GM19463 (cell line): ENCODE measurements around the gene XXYLT1.
A peak's percentile ranks its signal among the peaks of the same experiment; 100 is the strongest.

Experiments used
- ATAC-seq: cut with Tn5 transposase; IDR thresholded peaks from one replicate; pipeline ENCODE4 v1.9.1; 2021; ENCODE audit warnings: mild to moderate bottlenecking, moderate library complexity; ENCODE audit not compliant: unreplicated experiment

Gene XXYLT1

GRCh38 chr3:195267096-195267495 lies 3.9 kb downstream of the XXYLT1 start:
- ATAC-seq: no peak

- no peak for ATAC-seq
Measured at GRCh38 chr3:195266428-195266827, 4.5 kb downstream of the XXYLT1 start.

GRCh38 chr3:195265363-195265976 lies 5.5 kb downstream of the XXYLT1 start:
- ATAC-seq: no peak

GRCh38 chr3:195263925-195264600 lies 6.9 kb downstream of the XXYLT1 start:
- no peak for ATAC-seq

GRCh38 chr3:195263193-195263924 lies 7.6 kb downstream of the XXYLT1 start:
- ATAC-seq: no peak

GRCh38 chr3:195261925-195262324 lies 9.0 kb downstream of the XXYLT1 start:
- ATAC-seq: no peak

GRCh38 chr3:195260280-195260905 lies 10.6 kb downstream of the XXYLT1 start:
- ATAC-seq: no peak

GRCh38 chr3:195259475-195260279 lies 11.3 kb downstream of the XXYLT1 start:
- peak; percentile 80 for ATAC-seq

GRCh38 chr3:195259154-195259474 lies 11.8 kb downstream of the XXYLT1 start:
- ATAC-seq: peak; percentile 1

GRCh38 chr3:195258449-195259153 lies 12.4 kb downstream of the XXYLT1 start:
- no peak for ATAC-seq

- ATAC-seq: no peak
Measured at GRCh38 chr3:195257454-195258448, 13.2 kb downstream of the XXYLT1 start.

GRCh38 chr3:195256639-195257453 lies 14.1 kb downstream of the XXYLT1 start:
- no peak for ATAC-seq

- no peak for ATAC-seq
Measured at GRCh38 chr3:195255571-195256501, 15.1 kb downstream of the XXYLT1 start.

GRCh38 chr3:195255176-195255500 lies 15.8 kb downstream of the XXYLT1 start:
- ATAC-seq: no peak

- no peak for ATAC-seq
Measured at GRCh38 chr3:195254454-195255175, 16.3 kb downstream of the XXYLT1 start.

GRCh38 chr3:195253923-195254432 lies 17.0 kb downstream of the XXYLT1 start:
- no peak for ATAC-seq
